Endothelial cell (in vitro differentiated cells): ENCODE results near the gene MT1H. TPM values are rescaled to one million over a fixed set of nuclear protein-coding genes. Genes with fewer than 3 reads are reported as not detected.
A peak's percentile ranks its signal among the peaks of the same experiment; 100 is the strongest.

Experiments used
- DNase-seq: peaks from one replicate; pipeline ENCODE4 v3.0.0; 2021; ENCODE audit warnings: low spot score
- H3K27ac Mint-ChIP-seq: one replicate; pipeline ENCODE4 v1.8.0; 2021; ENCODE audit warnings: mixed read lengths, inconsistent platforms; ENCODE audit not compliant: unreplicated experiment
- H3K27me3 Mint-ChIP-seq: one replicate; pipeline ENCODE4 v1.8.0; 2021; ENCODE audit warnings: mild to moderate bottlenecking, moderate library complexity, mixed read lengths, inconsistent platforms; ENCODE audit not compliant: unreplicated experiment
- H3K36me3 Mint-ChIP-seq: one replicate; pipeline ENCODE4 v1.8.0; 2021; ENCODE audit warnings: mild to moderate bottlenecking, low read depth, mixed read lengths, inconsistent platforms; ENCODE audit not compliant: unreplicated experiment
- H3K4me1 Mint-ChIP-seq: one replicate; pipeline ENCODE4 v1.8.0; 2021; ENCODE audit warnings: mild to moderate bottlenecking, mixed read lengths, inconsistent platforms; ENCODE audit not compliant: unreplicated experiment
- H3K4me3 Mint-ChIP-seq: one replicate; pipeline ENCODE4 v1.8.0; 2021; ENCODE audit warnings: mild to moderate bottlenecking, mixed read lengths, inconsistent platforms; ENCODE audit not compliant: unreplicated experiment
- H3K9me3 Mint-ChIP-seq: one replicate; pipeline ENCODE4 v1.8.0; 2021; ENCODE audit warnings: mixed read lengths, inconsistent platforms; ENCODE audit not compliant: unreplicated experiment
- total RNA-seq: library from RNA; stranded (reverse); fragmentation: NEBNext Ultra II Directional; extraction: Animal tissue kit (Norgen Biotek cat#: 25700); gene quantifications from one replicate; pipeline ENCODE4 v1.2.1, GENCODE V29; 2021; ENCODE audit not compliant: unreplicated experiment
- TF ChIP-seq, protein P1 (sequence below): fragments of 200-600 bp; sonication (generic); IDR thresholded peaks from one replicate; pipeline ENCODE4 v1.5.0; 2021; ENCODE audit warnings: antibody characterized with exemption; ENCODE audit not compliant: unreplicated experiment

MT1H gene
- total RNA-seq, 1 donor from 2014 or later: not detected

DNA sequence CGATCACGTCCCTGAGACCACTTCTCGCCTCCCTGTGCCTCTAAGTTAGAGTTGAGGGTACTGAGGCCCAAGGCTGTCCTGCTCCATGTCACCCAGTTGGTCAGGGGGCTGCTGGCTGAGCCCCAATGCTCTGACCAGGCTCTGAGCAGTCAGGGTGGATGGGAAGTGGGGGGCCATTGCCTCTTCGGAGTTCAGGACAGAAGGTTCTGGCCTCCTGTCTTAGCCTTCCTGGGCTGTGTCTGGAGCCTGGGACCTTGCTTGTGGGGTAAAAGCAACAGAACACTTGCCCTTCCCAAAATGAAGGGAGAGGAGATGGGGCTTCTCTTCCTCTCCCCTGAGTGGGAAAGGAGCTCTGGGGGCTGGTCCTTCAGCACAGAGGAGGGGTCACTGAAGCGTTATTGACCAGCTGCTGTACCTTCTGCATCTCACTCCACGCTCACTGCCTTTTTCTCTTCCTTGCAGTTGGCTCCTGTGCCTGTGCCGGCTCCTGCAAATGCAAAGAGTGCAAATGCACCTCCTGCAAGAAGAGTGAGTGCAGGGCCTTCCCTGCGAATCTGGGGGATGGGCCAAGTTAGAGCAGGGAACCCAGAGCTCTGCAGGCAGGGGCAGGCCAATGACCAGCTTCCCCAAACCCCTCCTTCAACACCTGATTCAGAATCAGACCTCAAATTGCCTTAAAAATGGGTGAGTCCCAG lies 13.2 kb downstream of the MT1H start:
- Mint-ChIP-seq H3K27ac (no peak overlapping the region), H3K27me3 (peaks cover 14% of the 10 kb centered on the region), H3K4me1 (peaks cover 5% of the 10 kb centered on the region), H3K9me3 (no peaks in the 10 kb centered on the region), H3K36me3 (peaks cover 9% of the 10 kb centered on the region), H3K4me3 (peak overlapping the region; percentile 74)
- TF ChIP-seq, protein P1, sequence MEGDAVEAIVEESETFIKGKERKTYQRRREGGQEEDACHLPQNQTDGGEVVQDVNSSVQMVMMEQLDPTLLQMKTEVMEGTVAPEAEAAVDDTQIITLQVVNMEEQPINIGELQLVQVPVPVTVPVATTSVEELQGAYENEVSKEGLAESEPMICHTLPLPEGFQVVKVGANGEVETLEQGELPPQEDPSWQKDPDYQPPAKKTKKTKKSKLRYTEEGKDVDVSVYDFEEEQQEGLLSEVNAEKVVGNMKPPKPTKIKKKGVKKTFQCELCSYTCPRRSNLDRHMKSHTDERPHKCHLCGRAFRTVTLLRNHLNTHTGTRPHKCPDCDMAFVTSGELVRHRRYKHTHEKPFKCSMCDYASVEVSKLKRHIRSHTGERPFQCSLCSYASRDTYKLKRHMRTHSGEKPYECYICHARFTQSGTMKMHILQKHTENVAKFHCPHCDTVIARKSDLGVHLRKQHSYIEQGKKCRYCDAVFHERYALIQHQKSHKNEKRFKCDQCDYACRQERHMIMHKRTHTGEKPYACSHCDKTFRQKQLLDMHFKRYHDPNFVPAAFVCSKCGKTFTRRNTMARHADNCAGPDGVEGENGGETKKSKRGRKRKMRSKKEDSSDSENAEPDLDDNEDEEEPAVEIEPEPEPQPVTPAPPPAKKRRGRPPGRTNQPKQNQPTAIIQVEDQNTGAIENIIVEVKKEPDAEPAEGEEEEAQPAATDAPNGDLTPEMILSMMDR: no peak
- DNase-seq: no peak

DNA sequence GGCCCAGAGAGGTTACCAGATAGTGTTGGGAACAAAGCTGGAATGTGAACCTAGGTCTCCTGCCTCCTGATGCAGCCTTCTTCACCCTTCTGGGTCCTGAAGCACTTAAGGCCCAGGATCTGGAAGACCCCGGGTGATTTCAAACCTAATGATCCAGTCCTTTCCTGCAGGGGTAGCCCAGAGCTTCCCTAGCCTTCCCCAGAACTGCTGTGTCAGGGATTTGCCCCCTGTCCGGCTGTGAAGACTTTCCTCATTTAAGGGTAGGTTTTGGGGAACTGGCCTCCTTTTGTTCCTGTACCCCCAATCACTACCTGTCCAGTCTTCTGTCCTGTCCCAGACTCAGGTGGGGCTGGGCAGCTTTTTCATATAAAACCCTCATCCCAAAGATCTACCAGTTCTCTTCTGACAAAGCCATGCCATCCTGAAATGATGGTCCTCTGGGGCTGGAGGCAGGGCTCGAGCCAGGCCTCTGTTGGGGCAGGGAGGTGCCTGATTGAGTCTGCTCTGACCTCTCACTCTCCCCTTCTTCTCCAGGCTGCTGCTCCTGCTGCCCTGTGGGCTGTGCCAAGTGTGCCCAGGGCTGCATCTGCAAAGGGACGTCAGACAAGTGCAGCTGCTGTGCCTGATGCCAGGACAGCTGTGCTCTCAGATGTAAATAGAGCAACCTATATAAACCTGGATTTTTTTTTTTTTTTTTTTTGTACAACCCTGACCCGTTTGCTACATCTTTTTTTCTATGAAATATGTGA lies 14.0 kb downstream of the MT1H start:
- H3K27me3 Mint-ChIP-seq: peaks cover 16% of the 10 kb centered on the region
- no peak overlapping the region for H3K27ac Mint-ChIP-seq
- no peak overlapping the region for H3K4me3 Mint-ChIP-seq

DNA sequence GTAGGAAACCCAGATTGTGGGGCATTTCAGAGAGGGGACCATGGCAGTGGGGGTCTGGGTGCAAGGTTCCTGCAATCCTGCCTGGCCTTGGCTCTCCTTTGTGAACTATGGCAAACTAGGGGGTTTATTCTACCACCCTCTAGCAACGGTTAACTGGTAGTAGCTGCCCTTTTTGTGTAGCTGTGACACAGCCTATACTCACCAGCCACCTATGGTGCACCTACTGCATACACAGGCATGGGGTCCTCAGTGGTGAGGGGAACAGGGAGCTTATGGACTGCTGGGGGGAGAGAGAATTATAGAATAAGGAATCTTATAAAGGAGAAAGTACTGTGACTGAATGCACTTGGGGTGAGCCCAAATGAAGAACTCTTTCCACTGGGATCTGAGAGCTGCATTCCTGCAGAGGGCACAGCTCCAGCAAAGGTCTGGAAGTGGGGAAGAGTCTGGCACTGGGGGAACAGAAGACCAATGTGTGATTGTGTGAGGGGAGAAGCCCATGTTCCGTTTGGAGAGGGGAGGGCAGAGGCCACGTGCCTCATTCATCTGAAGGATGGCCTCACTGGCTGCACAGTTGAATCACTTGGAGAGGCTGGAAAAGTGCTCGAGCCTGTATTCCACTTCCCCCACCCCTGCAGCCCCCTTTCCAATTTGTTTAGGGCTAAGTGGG lies 14.8 kb downstream of the MT1H start:
- Mint-ChIP-seq H3K9me3 (no peaks in the 10 kb centered on the region), H3K27ac (no peak overlapping the region), H3K4me1 (peaks cover 5% of the 10 kb centered on the region), H3K36me3 (peaks cover 9% of the 10 kb centered on the region), H3K4me3 (no peak overlapping the region), H3K27me3 (peaks cover 17% of the 10 kb centered on the region)
- TF ChIP-seq, protein P1: no peak
- no peak for DNase-seq

More for the DNA sequence above, 14.0 kb downstream of the MT1H start:
- H3K4me1 Mint-ChIP-seq: peaks cover 5% of the 10 kb centered on the region
- H3K9me3 Mint-ChIP-seq: no peaks in the 10 kb centered on the region
- H3K36me3 Mint-ChIP-seq: peaks cover 9% of the 10 kb centered on the region
- TF ChIP-seq, protein P1: no peak
- no peak for DNase-seq

DNA sequence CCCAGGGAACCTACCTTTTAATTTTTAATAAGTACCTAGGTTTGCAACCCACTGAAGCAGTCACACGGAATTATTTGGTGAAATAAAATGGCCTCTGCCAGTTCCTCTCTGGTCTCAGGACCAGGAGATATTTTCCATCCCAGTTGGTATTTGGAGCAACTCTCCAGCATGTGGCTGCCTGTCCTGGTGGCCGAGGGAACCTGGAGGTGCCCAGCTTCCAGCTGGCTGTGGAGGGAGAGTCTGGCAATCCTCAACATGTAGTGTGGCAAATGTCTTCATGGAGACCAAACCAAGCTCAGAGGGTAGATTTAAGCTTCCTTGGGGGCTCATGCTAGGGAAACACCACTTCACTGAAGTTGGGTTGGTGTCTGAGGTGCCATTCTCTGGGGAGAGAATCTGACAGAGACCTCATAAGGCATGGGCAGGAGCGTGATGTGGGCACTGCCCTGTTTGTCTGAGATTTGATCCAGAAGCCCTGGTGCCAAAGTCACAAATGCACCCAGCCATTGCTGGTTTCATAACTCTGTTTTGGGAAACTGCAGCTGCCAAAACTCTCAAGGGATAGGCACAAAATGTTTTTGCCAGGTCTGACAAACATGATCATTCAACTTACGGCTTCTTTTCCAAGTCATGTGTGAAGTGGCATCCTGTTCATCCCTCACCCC lies 15.4 kb downstream of the MT1H start:
- H3K4me3 Mint-ChIP-seq: no peak overlapping the region
- peaks cover 5% of the 10 kb centered on the region for H3K4me1 Mint-ChIP-seq
- no peaks in the 10 kb centered on the region for H3K9me3 Mint-ChIP-seq

More for the DNA sequence above, 15.4 kb downstream of the MT1H start:
- H3K27me3 Mint-ChIP-seq: peaks cover 17% of the 10 kb centered on the region
- H3K27ac Mint-ChIP-seq: no peak overlapping the region
- peaks cover 9% of the 10 kb centered on the region for H3K36me3 Mint-ChIP-seq
- DNase-seq: no peak
- TF ChIP-seq, protein P1: no peak
